Skeletal muscle tissue (tissue), 4 donors: Measurements from ENCODE around the gene ALG5. TPM values are rescaled to one million over a fixed set of nuclear protein-coding genes. Genes with fewer than 3 reads are reported as not detected.

ENCODE experiments used
- H3K27ac ChIP-seq: one replicate; pipeline ENCODE4 v1.7.0; 2013; ENCODE audit warnings: mild to moderate bottlenecking, low read depth, low read length, inconsistent platforms
- H3K27me3 ChIP-seq, 3 donors: one replicate each; pipeline ENCODE4 v1.7.0; 2013; ENCODE audit warnings: low read length in 3 of 3; ENCODE audit not compliant: control insufficient read depth in 3 of 3, insufficient read depth in 3 of 3
- H3K36me3 ChIP-seq, 3 donors: one replicate each; pipeline ENCODE4 v1.7.0; 2013; ENCODE audit warnings: low read length in 3 of 3; ENCODE audit not compliant: control insufficient read depth in 3 of 3, insufficient read depth in 3 of 3
- H3K4me1 ChIP-seq, 3 donors: one replicate each; pipeline ENCODE4 v1.7.0; 2013; ENCODE audit warnings: low read length in 3 of 3, mild to moderate bottlenecking in 3 of 3; ENCODE audit not compliant: control insufficient read depth in 3 of 3, insufficient read depth in 3 of 3
- H3K4me3 ChIP-seq, 3 donors: one replicate each; pipeline ENCODE4 v1.7.0; 2013; ENCODE audit warnings: low read length in 3 of 3
- H3K9ac ChIP-seq, 3 donors: one replicate each; pipeline ENCODE4 v1.7.0; 2013; ENCODE audit warnings: low read length in 3 of 3, mild to moderate bottlenecking in 3 of 3, moderate library complexity in 2 of 3, low read depth in 1 of 3
- H3K9me3 ChIP-seq, 3 donors: one replicate each; pipeline ENCODE4 v1.7.0; 2013; ENCODE audit warnings: low read length in 3 of 3; ENCODE audit not compliant: control insufficient read depth in 3 of 3
- total RNA-seq: library from RNA; depleted of rRNA; stranded (reverse); fragments of >200 nt; gene quantifications from one replicate; pipeline ENCODE4 v1.2.3, GENCODE V29; 2014
- donor health status: Osteomylitis.

The ALG5 gene, protein sequence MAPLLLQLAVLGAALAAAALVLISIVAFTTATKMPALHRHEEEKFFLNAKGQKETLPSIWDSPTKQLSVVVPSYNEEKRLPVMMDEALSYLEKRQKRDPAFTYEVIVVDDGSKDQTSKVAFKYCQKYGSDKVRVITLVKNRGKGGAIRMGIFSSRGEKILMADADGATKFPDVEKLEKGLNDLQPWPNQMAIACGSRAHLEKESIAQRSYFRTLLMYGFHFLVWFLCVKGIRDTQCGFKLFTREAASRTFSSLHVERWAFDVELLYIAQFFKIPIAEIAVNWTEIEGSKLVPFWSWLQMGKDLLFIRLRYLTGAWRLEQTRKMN
- total RNA-seq: 30.3 TPM

GRCh38 chr13:36999054-36999714, at the start of gene ALG5:
TSS of gene ALG5 (minus strand) at chr13:36999340. CDS start at chr13:36999300, 40 bp downstream.
- Histone ChIP-seq H3K27ac (peak within 1 kb of the TSS; percentile 94), H3K27me3 (no peaks in the 10 kb centered on the region), H3K9ac (peak within 1 kb of the TSS; percentile 93 to 97 (median 93)), H3K9me3 (no peaks in the 10 kb centered on the region), H3K4me3 (peak within 1 kb of the TSS; percentile 81 to 99 (median 94)), H3K4me1 (peaks cover 12 to 17% (median 16%) of the 10 kb centered on the region in 3 donors), H3K36me3 (peaks cover 0 to 26% (median 21%) of the 10 kb centered on the region in 3 donors)

GRCh38 chr13:37047846-37048245, 48.7 kb upstream of the ALG5 start:
- Histone ChIP-seq H3K4me1 (no peaks in the 10 kb centered on the region), H3K9me3 (no peaks in the 10 kb centered on the region), H3K36me3 (peaks cover 3 to 24% (median 14%) of the 10 kb centered on the region in 3 donors), H3K4me3 (no peak overlapping the region), H3K9ac (no peak overlapping the region), H3K27me3 (no peaks in the 10 kb centered on the region), H3K27ac (no peak overlapping the region)

DNA sequence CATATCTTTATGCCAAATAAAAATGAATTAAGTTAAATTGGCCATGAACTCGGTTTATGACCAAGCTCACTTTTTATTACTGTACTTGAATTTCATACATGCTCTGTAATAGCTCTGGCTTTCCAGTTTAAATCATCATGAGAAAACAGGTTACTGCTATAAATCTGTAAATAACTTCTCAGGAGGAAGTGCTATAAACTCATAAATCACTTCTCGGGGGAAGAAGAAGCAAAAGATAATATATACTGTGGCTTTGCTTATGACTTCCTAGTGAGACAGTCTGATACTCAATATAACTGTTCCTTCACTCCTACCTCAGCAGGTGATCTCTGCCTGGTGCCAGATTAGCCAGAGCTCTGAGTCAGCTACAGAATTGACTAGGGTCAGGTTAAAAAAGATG, 47.9 kb upstream of the ALG5 start:
- no peak overlapping the region for H3K4me3 ChIP-seq
- H3K27me3 ChIP-seq: no peaks in the 10 kb centered on the region
- peaks cover 3 to 30% (median 22%) of the 10 kb centered on the region in 3 donors for H3K36me3 ChIP-seq
- no peaks in the 10 kb centered on the region for H3K9me3 ChIP-seq
- H3K4me1 ChIP-seq: no peaks in the 10 kb centered on the region
- H3K27ac ChIP-seq: no peak overlapping the region
- peak overlapping the region in 1 of 3 donors; percentile 34 for H3K9ac ChIP-seq

- Histone ChIP-seq H3K4me3 (no peak overlapping the region), H3K27me3 (no peaks in the 10 kb centered on the region), H3K27ac (no peak overlapping the region), H3K36me3 (peaks cover 8 to 36% (median 29%) of the 10 kb centered on the region in 3 donors), H3K9me3 (no peaks in the 10 kb centered on the region), H3K9ac (no peak overlapping the region), H3K4me1 (no peaks in the 10 kb centered on the region)
Measured at GRCh38 chr13:37046062-37046461, 46.9 kb upstream of the ALG5 start.

DNA sequence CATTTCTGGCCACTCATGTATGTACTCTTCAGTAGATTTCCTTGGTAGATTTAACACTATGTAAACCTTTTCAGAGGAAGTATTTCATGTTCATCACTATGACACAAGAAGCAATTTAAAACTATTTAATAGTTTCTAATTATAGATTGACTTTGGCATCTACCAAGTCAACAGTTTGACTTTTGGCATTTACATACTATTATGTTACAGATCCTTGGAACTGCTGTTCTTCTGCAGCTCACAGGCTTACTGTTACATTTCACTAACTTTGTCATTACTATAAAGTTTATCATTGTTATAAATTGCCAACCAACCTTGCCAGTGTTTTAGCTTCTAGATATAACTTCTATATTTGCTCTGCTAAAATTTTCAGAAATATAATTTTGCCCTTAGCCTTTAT, 41.6 kb upstream of the ALG5 start:
- Histone ChIP-seq H3K9ac (peak overlapping the region in 1 of 3 donors; percentile 24), H3K36me3 (peaks cover 10 to 46% (median 37%) of the 10 kb centered on the region in 3 donors), H3K4me3 (no peak overlapping the region), H3K27me3 (no peaks in the 10 kb centered on the region), H3K27ac (peak overlapping the region; percentile 72), H3K9me3 (no peaks in the 10 kb centered on the region), H3K4me1 (peaks cover 0 to 5% (median 3%) of the 10 kb centered on the region in 3 donors)

DNA sequence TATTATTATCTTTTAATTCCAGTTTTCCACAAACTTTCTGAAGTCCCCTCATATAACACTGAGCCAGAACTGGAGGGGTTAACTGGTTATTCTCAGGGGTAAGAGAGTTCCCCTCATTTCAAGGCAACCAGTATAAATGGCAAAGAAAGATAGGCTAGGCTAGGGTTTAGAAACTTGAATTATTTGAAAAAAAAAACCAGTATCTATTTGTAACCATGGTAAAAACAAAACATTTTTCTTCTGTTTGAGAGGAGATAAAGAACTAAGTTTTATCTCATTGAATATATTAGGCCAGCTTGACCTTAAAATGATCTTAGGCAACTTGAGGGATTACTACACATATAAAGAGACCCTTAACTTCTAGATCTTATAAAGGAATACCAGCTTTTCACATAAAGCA, 40.8 kb upstream of the ALG5 start:
- H3K27ac ChIP-seq: peak overlapping the region; percentile 72
- peaks cover 0 to 5% (median 3%) of the 10 kb centered on the region in 3 donors for H3K4me1 ChIP-seq
- no peaks in the 10 kb centered on the region for H3K27me3 ChIP-seq
- H3K4me3 ChIP-seq: no peak overlapping the region
- H3K9me3 ChIP-seq: no peaks in the 10 kb centered on the region
- H3K9ac ChIP-seq: no peak overlapping the region
- peaks cover 13 to 50% (median 43%) of the 10 kb centered on the region in 3 donors for H3K36me3 ChIP-seq

DNA sequence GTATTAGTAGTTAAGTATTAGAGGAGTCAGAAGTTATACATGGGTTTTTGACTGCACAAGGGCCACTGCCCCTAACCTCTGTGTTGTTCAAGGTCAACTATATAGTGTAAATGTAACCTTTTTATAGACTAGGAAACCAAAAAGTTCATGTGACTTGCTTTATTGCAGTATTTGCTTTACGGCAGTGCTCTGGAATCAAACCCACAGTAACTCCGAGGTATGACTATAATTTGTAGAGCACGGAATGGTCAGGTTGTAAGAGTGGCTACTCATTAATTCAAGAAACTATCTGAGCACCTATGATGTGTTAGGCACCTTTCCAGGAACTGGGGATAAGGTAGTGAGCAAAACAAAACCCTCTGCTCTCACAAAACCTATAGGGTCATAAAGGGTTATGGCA, 38.1 kb upstream of the ALG5 start:
- H3K27me3 ChIP-seq: no peaks in the 10 kb centered on the region
- H3K36me3 ChIP-seq: peaks cover 10 to 56% (median 52%) of the 10 kb centered on the region in 3 donors
- H3K9me3 ChIP-seq: no peaks in the 10 kb centered on the region
- H3K4me3 ChIP-seq: no peak overlapping the region
- H3K4me1 ChIP-seq: peaks cover 0 to 5% (median 3%) of the 10 kb centered on the region in 3 donors
- no peak overlapping the region for H3K9ac ChIP-seq
- no peak overlapping the region for H3K27ac ChIP-seq

GRCh38 chr13:37029617-37030016, 30.5 kb upstream of the ALG5 start:
- Histone ChIP-seq H3K27ac (no peak overlapping the region), H3K4me3 (no peak overlapping the region), H3K9ac (no peak overlapping the region), H3K36me3 (peaks cover 18 to 61% (median 55%) of the 10 kb centered on the region in 3 donors), H3K27me3 (no peaks in the 10 kb centered on the region), H3K9me3 (no peaks in the 10 kb centered on the region), H3K4me1 (no peaks in the 10 kb centered on the region)

DNA sequence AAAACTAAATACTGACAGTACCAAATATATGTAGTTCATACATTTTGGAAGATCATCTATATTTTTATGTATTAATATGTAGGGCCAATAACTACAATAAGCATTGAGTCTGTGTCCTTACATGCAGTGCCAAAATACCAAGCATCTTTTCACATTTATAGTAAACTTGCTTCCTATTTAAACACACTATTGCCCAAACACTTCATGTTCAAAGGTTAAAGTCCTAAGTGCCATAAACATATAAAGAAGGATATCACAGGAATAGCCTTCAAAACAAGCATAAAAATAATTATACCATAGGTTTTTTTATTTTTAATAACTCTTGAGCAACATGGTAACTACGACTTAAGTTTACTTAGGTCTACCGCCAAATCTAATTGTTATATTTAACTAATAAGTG, 28.5 kb upstream of the ALG5 start:
- H3K9ac ChIP-seq: no peak overlapping the region
- H3K4me1 ChIP-seq: no peaks in the 10 kb centered on the region
- H3K4me3 ChIP-seq: no peak overlapping the region
- no peak overlapping the region for H3K27ac ChIP-seq
- no peaks in the 10 kb centered on the region for H3K27me3 ChIP-seq
- H3K36me3 ChIP-seq: peaks cover 21 to 58% (median 56%) of the 10 kb centered on the region in 3 donors
- no peaks in the 10 kb centered on the region for H3K9me3 ChIP-seq

GRCh38 chr13:37026771-37027170, 27.6 kb upstream of the ALG5 start:
- Histone ChIP-seq H3K9ac (no peak overlapping the region), H3K27ac (no peak overlapping the region), H3K36me3 (peaks cover 24 to 57% (median 57%) of the 10 kb centered on the region in 3 donors), H3K9me3 (no peaks in the 10 kb centered on the region), H3K27me3 (no peaks in the 10 kb centered on the region), H3K4me3 (no peak overlapping the region), H3K4me1 (no peaks in the 10 kb centered on the region)
